EL (cell line): ENCODE measurements around the gene CHST12.
"Not testable (repeated sequence)": the region's sequence is repeated elsewhere in the genome, so short reads cannot be mapped to it uniquely, and the experiment has no call there.

ENCODE experiments used
- DNase-seq: peaks from one replicate; pipeline ENCODE4 v3.0.0-alpha.2; 2016

CHST12 gene

DNA sequence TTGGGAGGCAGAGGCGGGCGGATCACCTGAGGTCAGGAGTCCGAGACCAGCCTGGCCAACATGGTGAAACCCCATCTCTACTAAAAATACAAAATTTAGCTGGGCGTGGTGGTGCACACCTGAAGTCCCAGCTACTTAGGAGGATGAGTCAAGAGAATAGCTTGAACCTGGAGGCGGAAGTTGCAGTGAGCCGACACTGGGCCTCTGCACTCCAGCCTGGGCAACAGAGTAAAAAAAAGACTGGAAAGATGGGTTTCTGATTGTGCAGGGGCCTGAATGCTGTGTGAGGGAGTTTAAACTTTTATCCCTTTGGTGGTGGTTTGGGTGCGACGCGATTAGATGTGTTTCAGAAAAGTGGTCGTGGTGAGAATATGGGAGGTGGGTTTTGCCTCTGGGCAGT lies 1.8 kb downstream of the CHST12 start:
- DNase-seq: no peak

DNA sequence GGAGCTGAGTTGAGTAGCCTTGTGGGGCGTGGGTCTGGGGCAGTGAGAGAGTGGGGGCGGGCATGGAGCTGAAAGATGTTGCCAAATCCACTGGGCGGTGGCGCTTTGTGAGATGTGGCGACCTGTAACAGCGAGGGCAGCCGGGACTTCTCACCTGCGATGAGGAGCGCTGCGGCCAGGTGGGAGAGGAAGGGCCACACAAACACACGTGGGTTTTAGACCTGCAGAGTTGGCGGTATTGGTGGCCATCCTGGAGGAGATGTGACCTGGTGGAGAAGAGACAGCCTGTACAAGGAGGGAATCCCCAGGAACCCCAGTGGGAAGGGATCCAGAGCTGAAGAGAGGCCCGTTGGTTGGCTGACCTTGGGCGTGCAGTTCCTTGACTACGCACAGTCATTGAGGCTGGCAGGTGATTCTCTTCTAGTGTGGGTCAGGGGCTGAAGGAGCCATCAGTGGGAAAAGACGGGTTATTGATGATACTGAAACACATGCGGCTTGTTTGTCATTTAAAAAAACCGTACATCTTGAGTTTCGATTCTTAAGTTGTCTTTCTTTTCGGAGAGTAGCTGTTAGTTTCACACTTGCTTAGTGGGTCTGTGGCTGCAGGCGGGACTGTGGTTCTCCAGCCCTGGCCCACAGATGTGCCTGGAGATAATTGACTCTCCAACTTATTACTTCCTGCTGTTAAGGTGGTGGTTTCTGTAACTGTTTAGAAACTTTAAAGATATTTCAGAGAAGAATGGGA lies 2.4 kb downstream of the CHST12 start:
- no peak for DNase-seq

DNA sequence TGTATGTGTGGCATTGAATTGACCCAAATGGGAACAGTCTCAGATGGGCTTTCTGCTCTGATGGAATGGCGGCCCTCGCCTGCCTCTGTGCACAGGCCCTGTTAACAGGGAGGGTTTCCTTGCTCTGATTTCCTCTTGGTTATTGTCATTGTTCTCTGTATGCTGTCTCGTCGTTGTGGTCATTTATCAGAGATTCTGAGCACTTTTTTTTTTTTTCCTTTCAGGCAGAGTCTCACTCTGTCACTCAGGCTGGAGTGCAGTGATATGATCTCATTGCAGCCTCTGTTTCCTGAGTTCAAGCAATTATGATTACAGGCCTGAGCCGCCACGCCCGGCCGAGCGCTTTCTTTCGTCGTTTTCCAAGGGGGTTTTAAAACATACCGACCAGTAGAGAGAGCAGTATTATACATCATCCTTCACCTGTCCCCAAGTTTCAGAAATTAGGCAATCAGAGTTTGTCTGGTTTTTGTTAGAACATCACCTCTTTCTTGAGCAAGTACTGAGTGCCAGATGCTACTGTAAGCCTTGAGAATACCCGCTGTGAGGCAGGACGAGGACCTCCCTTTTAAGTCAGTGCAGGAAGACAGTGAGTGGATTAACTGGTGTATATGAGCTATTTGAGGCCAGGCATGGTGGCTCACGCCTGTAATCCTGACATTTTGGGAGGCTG lies 6.5 kb downstream of the CHST12 start:
- DNase-seq: no peak

DNA sequence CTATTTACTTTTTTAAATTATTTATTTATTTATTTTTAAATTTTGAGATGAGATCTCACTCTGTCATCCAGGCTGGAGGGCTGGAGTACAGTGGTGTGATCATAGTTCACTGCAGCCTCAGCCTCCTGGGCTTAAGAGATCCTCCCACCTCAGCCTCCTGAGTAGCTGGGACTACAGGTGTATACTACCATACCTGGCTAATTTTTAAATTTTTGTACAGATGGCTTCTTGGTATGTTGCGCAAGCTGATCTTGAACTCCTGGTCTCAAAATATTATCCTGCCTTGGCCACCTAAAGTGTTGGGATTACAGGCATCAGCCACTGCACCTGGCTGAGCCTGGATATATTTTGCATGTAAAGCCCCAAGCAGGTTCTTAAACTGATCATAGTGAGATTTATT lies 7.6 kb downstream of the CHST12 start:
- DNase-seq: no peak

DNA sequence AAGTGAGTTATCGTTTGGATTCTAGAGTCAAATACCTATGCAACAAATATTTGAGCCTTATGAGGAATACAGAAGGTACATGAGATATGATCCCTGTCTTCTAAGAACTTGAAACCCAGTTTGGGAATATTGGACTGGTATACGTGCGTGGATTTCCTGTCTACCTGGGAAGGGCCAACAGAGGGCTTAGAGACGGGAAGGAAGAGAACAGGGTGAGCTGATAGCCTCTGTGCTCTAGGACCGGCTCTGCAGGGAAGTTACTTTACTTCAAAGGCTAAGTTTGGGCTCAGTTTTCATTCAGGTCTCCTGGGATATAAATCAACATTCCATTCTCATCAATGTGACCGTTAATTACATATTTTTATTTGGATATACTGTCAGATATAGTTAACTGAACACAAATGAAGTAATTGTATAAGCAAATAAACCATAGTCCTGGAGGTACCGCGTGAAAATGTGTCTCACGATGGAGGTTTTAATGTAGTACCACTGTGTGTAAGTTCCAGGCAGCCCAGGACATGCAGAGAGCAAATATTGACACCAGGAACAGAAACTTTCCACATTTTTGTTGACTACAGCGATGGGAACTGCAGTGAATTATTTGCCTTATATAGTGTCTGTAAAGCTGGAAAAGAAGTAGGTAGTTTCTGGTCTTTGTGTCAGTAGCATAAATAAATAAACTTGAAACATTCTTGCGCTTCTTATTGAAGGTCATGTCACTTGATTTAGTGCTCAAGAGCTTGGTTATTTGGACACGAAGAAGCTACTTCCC lies 8.6 kb downstream of the CHST12 start:
- no peak for DNase-seq

DNA sequence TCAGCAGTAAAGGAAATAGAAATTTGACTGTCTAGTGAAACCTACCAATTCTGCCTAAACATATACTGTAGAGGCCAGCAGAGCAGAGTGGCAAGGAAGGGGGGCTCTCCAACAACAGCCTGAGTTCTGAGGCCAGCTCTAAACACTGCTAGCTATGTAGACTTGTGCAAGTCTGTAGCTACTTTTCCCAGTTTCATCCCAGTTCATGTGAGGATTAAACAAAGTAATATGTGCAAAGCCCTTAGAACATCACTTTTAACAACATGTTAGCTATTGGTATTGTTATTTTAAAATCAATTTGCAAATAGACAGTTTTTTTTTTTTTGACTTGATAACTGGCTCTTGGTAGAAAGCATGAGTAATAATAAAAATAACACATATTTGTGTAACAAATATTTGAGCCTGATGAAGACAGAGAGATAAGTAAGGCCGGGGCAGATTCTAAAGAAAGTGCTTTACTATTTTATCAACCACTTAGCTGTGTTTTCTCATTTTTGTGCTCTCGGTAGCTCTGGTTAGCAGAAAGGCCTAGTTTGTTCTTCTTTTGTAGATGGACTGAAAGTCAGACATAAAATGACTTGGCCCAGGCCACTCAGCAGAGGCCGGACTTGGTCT lies 9.3 kb downstream of the CHST12 start:
- no peak for DNase-seq

DNA sequence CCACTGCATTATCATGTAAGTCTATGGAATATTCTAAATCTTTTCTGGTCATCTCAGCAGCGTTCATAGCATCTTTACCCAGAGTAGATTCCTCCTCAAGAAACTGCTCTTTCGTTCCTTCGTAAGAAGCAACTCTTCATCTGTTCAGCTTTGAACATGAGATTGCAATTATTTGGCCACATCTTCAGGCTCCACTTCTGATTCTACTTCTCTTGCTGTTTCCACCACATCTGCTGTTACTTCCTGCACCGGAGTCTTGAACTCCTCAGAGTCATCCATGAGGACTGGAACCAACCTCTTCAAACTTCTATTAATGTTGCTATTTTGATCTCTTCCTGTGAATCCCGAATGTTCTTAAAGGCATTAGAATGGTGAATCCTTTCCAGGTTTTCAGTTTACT lies 12.7 kb downstream of the CHST12 start:
- no peak for DNase-seq

DNA sequence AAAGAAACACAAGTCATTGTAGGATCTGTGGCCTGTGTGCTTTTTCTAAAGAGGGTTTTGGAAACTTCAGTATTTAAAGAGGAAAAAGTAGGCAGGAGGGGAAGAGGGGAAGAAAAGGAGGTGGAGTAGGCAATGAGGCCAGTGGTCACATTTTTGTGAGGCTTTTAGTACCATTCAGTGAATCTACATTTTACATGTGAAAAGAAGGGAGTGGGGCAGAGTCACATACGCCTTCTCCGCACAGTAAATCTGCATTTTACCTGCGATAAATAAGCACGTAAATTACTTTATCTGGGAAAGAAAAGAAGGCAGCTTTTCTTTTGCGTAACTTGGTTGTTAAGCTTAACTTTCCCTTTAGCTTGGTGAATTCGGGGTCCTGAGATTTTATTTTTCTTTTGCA lies 13.2 kb downstream of the CHST12 start:
- no peak for DNase-seq

DNA sequence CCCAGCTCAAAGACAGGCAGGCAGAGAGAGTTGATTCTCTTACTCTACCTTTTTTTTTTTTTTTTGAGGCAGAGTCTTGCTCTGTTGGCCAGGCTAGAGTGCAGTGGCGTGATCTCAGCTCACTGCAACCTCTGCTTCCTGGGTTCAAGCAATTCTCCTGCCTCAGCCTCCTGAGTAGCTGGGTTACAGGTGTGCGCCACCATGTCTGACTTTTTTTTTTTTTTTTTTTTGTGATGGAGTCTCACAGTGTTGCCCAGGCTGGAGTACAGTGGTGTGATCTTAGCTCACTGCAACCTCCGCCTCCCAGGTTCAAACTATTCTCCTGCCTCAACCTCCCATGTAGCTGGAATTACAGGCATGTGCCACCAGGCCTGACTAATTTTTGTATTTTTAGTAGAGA lies 13.8 kb downstream of the CHST12 start:
- DNase-seq: not testable (repeated sequence)

DNA sequence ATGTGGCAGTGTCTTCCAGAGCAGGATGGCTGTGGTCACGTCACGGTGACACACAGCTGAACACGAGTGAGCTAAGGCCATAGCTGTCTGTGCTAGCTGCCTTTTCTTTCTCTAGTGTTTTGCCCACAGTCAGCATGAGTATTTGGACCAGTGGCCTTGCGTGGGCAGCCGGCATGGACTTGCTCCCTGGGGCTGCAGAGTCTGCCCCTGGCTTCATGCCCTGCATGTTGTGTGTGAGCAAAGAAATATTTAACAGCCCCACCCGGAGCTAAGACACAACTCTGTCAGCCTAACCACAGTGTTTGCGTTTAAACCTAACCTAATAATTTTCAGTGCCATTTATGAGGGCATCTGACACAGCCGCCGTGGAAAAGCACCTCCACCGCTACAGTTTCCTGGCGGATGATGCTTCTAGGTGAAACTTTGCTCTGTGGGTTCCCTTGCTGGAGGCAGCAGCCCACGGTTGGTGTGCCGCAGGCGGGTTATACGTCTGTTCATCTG lies 14.6 kb downstream of the CHST12 start:
- peak; percentile 47 for DNase-seq

DNA sequence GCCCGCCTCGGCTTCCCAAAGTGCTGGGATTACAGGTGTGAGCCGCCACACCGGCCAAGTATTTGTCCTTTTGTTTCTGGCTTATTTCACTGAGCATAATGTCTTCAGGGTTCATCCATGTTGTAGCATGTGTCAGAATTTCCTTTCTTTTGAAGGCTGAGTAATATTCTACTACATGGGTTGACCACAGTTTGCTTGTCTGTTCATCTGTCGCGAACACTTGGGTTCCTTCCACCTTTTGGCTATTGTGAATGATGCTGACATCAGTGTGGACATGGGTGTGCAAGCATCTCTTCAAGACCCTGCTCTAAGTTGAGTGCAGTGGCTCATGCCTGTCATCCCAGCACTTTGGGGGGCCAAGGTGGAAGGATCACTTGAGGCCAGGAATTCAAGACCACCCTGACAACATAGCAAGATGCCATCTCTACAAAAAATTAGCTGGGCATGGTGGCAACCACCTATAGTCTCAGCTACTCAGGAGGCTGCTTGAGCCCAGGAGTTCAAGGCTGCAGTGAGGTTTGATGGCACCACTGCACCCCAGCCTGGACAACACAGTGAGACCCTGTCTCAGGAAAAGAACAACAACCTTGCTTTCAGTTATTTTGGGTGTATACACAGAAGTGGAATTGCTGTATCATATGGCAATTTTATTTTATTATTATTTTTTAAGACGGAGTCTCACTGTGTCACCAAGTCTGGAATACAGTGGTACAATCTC lies 17.0 kb downstream of the CHST12 start:
- DNase-seq: no peak

DNA sequence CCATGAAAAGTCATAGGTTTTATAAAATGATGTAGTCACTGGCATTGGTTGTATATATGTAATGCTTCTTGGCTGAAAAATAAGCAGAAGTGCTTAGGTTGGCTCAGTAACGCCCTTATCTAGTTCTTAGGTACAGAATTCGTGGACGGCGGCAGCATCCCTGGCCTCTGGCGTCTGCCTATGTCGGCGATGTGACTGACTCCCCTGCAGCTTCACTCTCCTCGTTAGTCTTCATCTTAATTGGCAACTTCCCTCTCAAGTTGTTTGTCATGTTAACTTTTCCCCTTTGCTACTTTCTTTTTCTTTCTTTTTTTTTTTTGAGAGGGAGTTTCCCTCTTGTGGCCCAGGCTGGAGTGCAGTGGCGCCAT lies 18.5 kb downstream of the CHST12 start:
- no peak for DNase-seq

DNA sequence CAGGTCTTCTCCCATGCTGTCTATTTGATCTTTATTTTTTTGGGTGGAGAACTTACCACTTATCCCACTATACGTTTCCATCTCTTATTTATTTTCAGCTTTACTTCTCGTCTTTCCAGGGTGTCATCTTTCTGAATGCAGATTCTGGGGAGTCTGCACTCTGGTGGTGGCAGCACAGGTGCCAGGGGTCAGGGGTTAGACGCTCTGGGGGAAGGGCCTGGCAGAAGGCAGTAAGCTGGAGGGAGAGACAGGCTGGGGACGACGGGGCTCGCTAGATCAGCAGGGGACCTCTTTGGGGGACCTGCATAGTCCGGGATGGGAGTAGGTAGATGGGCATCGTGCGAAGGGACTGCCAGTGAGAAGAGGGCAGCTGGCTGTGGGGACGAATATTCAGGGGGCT lies 22.3 kb downstream of the CHST12 start:
- DNase-seq: no peak

DNA sequence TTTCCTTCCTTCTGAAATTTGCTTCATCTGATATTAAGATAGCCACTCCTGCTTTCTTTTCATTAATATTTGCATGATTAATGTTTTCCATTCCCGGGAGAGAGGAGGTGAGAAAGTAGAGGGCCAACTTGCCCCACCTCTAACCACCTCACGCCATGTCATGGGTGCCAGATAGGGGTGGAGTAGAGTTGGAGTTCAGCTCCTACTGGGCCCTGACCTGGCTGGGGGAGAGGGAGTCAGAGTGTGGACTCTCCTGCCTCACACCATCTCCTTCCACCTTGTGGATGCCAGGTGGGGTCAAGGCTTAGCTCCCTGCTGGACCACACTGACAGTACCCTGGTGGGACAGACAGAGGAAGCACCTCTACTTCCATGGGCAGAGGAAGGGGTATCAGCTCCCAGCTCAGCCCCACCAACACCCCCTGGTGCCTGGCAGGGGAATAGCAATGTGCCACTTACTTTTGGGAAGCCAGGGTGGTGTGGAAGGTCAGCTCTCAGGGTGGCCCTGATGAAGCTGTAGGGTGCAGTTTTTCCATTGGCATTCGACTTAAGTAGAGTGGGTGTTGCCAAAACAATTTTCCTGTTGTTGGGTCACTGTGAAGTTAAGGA lies 28.0 kb downstream of the CHST12 start:
- DNase-seq: peak; percentile 21

DNA sequence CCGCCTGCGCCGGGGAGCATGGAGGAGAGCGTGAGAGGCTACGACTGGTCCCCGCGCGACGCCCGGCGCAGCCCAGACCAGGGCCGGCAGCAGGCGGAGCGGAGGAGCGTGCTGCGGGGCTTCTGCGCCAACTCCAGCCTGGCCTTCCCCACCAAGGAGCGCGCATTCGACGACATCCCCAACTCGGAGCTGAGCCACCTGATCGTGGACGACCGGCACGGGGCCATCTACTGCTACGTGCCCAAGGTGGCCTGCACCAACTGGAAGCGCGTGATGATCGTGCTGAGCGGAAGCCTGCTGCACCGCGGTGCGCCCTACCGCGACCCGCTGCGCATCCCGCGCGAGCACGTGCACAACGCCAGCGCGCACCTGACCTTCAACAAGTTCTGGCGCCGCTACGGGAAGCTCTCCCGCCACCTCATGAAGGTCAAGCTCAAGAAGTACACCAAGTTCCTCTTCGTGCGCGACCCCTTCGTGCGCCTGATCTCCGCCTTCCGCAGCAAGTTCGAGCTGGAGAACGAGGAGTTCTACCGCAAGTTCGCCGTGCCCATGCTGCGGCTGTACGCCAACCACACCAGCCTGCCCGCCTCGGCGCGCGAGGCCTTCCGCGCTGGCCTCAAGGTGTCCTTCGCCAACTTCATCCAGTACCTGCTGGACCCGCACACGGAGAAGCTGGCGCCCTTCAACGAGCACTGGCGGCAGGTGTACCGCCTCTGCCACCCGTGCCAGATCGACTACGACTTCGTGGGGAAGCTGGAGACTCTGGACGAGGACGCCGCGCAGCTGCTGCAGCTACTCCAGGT lies 29.7 kb downstream of the CHST12 start:
- DNase-seq: no peak

DNA sequence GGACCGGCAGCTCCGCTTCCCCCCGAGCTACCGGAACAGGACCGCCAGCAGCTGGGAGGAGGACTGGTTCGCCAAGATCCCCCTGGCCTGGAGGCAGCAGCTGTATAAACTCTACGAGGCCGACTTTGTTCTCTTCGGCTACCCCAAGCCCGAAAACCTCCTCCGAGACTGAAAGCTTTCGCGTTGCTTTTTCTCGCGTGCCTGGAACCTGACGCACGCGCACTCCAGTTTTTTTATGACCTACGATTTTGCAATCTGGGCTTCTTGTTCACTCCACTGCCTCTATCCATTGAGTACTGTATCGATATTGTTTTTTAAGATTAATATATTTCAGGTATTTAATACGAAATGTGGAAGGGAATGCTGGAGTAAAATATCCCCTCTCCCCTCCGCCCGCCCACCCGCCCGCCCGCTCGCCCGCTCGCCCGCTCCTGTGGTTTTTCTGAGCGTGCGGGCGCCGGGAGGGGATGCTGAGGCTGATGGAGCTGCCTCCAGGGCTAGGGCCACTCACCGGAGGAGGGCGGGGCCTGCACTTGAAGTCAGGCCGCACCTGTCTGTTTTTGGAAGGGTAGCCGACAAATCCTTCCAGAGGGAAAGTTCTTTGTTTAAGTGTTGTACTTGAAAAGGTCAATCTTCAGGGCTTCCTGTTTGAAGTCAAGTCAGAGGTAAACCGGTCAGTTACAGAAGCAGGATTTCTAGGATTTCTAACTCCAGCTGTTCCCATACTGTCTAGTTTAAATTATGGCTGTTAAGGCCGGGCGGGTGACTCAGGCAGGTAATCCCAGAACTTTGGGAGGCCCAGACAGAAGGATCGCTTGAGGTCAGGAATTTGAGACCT lies 30.5 kb downstream of the CHST12 start:
- DNase-seq: no peak

DNA sequence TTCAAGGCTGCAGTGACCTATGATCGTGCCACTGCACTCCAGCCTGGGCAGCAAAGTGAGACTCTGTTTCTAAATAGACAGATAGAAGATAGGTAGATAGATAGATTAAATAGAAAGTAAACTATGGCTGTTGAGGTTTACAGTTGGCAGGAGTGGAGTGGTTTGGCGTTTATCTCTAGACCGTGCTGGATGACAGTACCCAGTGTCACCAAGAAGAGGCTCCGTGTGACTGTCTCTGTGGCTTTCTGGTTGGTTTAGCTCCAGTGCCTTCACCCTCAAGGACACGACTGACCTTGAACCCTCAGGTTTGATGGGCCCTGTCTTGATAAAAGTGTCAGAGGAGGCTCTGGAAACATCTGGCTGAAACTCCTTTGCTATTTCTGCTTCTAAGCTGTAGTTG lies 31.7 kb downstream of the CHST12 start:
- no peak for DNase-seq

DNA sequence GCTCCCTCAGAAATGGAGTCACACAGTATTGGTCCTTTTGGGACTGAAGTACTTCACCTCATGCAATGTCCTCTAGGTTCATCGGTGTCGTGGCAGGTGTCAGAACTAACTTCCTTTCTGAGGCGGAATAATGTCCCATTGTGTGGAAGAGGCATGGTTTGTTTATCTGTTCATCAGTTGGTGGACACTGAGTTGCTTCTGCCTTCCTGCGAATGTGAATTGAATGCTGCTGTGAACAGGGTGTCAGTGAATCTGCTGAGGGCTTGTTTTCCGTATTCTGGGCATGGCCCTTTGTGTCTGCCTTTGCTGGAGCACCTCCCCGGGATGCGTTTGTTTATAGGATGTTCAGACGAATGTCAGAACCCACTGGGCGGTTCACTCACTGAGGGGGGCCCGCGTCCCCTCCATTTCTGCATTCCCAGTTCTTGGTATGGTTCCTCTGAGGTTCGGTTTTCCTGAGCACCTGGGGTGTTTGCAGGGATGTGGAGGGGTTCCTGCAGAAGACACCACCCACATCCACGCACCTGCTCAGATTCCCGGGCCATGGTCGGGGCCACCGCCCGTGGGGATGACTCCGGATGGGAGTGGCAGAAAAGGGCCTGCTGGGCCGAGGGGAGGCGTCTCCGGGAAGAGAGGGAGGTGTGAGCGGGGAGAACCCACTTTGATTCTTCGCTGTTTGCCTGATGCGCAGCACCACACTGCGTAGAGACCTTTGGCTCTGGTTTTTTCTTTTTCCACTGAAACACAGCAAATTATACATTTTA lies 33.1 kb downstream of the CHST12 start:
- no peak for DNase-seq

DNA sequence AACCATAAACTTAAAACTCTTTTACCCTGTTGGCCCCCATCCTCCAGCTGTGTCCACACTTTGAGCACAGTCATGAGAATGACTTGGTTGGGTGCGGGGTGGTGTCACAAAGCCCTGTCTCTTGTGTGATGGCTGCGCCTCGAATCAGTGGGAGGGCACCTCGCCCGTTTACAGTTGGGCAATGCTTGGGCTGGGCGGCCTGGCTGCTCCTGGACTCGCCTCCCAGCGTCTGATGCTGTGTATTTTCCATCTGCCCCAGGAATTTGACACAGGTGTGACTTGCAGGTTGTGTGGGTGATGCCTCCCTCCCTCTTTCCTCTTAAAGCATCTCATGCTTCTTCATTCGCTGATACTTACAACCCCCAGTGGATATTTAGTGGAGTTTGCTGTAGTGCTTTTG lies 33.7 kb downstream of the CHST12 start:
- DNase-seq: no peak
